GM10266 (cell line): ENCODE results near the gene STAB2.

Experiments
- DNase-seq: peaks from one replicate; pipeline ENCODE4 v3.0.0; 2012; ENCODE audit errors: extremely low spot score
- CTCF ChIP-seq: IDR thresholded peaks from 2 replicates; pipeline ENCODE4 v1.5.1; 2012; ENCODE audit warnings: mild to moderate bottlenecking, low read depth; ENCODE audit not compliant: control insufficient read depth, insufficient read depth; ENCODE audit errors: missing control alignments

Gene STAB2

GRCh38 chr12:103580026-103580425 lies 7.0 kb upstream of the STAB2 start:
- TF ChIP-seq CTCF: no peak
- no peak for DNase-seq

GRCh38 chr12:103583008-103583407 lies 4.1 kb upstream of the STAB2 start:
- no peak for DNase-seq
- no peak for TF ChIP-seq CTCF

- TF ChIP-seq CTCF: no peak
- no peak for DNase-seq
These were observed 941 bp upstream of the STAB2 start for GRCh38 chr12:103586132-103586531.

GRCh38 chr12:103588680-103589079 lies 1.6 kb downstream of the STAB2 start:
- no peak for DNase-seq
- no peak for TF ChIP-seq CTCF

- no peak for DNase-seq
- TF ChIP-seq CTCF: no peak
These were observed 2.4 kb downstream of the STAB2 start for GRCh38 chr12:103589517-103589916.

GRCh38 chr12:103590271-103590670 lies 3.2 kb downstream of the STAB2 start:
- no peak for TF ChIP-seq CTCF

GRCh38 chr12:103596981-103597380 lies 9.9 kb downstream of the STAB2 start:
- no peak for TF ChIP-seq CTCF

More at GRCh38 chr12:103590271-103590670, 3.2 kb downstream of the STAB2 start:
- no peak for DNase-seq

More at GRCh38 chr12:103596981-103597380, 9.9 kb downstream of the STAB2 start:
- no peak for DNase-seq
